NCI-H510A treated with DMSO at 0.1 percent for 48 hours (cell line): ENCODE results near the gene PANK2.
"Not testable (repeated sequence)": the region's sequence is repeated elsewhere in the genome, so short reads cannot be mapped to it uniquely, and the experiment has no call there.

Experiments
- DNase-seq: peaks from one replicate; lab custom pipeline; 2025; lab: John Stamatoyannopoulos, UW

Gene PANK2

GRCh38 chr20:3901028-3901705, 12.0 kb downstream of the PANK2 start:
- no peak for DNase-seq

- no peak for DNase-seq
These were observed 12.7 kb downstream of the PANK2 start for GRCh38 chr20:3901706-3902440.

GRCh38 chr20:3902446-3902845, 13.3 kb downstream of the PANK2 start:
- no peak for DNase-seq

DNA sequence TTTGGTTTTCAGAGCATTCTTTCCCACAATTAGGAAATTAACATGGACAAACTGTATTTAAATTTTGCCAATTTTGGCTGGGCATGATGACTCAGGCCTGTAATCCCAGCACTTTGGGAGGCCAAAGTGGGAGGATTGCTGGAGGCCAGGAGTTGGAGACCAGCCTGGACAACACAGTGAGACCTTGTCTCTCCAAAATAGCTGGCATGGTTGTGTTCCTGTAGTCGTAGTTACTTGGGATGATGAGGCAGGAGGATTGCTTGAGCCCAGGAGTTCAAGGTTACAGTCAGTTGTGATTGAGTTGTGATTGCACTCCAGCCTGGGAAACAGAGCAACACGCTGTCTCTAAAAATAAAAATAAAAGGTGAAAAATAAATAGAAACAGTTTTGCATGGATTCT, 15.0 kb downstream of the PANK2 start:
- DNase-seq: no peak

- no peak for DNase-seq
These were observed 15.7 kb downstream of the PANK2 start for GRCh38 chr20:3904857-3905256.

- not testable (repeated sequence) for DNase-seq
These were observed 17.8 kb downstream of the PANK2 start for GRCh38 chr20:3906744-3907721.

- DNase-seq: no peak
These were observed 19.5 kb downstream of the PANK2 start for GRCh38 chr20:3908667-3909066.

DNA sequence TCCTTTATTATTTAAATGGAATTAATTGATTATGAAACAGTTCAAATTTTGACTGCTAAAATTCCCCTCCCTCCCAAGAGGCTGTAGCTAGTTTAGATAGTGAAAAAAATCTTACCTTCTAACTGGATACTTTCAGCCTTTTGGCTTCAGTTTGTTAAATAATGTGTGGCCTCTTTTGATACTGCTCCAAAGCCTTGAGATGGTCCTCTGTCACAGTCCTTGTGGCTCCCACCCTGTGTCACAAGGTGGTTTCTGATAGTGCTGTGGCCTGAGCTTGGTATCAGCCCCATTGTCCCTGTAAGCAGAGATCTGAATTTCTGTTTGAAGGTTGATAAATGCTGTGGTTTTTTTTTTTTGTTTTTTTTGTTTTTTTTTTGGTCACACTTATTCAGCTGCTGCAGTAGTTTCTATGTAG, 20.8 kb downstream of the PANK2 start:
- no peak for DNase-seq

DNA sequence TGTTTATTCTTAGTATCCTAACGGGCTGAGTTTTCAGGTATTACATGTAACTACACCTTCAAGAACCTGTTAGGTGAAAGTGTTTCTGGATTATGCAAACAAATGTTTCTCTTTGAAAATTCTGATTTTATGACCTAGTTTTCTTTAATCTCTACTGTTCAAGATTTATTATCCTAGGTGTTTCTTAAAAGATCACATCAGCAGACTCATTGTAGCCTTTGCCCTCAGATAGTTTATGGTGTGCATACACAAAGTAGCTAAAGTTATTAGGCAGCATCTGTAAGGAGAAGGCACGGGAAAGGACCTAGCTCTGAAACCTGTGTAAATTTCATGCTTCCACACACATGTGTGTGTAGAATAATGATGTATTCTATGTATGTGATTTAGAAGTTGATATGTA, 21.7 kb downstream of the PANK2 start:
- no peak for DNase-seq

- peak; percentile 72 for DNase-seq
These were observed 22.8 kb downstream of the PANK2 start for GRCh38 chr20:3911956-3912355.

GRCh38 chr20:3914446-3914845, 25.3 kb downstream of the PANK2 start:
- DNase-seq: no peak

- no peak for DNase-seq
These were observed 26.5 kb downstream of the PANK2 start for GRCh38 chr20:3915691-3916090.

GRCh38 chr20:3916364-3916763, 27.2 kb downstream of the PANK2 start:
- no peak for DNase-seq

- no peak for DNase-seq
These were observed 30.2 kb downstream of the PANK2 start for GRCh38 chr20:3919352-3919751.

- no peak for DNase-seq
These were observed 33.2 kb downstream of the PANK2 start for GRCh38 chr20:3922223-3922982.

DNA sequence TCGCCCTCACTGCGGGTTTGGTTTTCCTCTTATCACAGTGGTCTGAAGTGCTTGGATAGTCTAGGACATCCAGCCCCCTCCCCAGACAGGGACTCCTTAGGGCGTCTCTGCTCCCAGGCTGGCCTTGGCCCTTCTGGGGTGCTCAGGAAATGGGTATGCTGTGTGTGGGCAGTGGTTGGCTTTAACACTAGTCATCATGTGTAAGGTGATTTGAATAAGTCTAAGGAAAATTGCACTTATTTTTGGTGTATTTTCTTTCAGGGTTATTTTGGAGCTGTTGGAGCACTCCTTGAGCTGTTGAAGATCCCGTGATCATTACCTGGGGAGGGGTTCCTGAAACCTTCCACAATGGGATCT, 33.8 kb downstream of the PANK2 start:
- DNase-seq: no peak

DNA sequence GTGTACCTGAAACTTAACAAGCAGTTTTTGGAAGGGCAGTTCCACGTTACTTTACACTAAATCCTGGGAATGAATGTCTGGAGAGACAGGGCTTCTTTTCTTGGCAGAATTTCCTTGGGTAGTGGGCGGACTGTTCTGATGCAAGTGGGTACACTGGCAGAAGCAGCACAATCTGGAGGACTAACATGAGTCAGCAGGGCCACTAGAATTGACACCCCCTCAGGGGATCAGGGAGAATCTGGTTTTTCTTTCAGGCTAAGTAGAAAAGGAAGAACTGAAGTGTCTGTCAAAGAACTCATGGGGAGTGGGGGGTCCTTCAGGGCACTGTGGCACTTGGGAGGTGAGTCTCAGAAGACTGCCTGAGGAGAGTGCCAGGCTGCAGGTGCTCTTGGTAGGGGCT, 34.6 kb downstream of the PANK2 start:
- no peak for DNase-seq

- DNase-seq: no peak
These were observed 35.3 kb downstream of the PANK2 start for GRCh38 chr20:3924304-3925112.

- DNase-seq: no peak
These were observed 36.0 kb downstream of the PANK2 start for GRCh38 chr20:3925113-3925695.

DNA sequence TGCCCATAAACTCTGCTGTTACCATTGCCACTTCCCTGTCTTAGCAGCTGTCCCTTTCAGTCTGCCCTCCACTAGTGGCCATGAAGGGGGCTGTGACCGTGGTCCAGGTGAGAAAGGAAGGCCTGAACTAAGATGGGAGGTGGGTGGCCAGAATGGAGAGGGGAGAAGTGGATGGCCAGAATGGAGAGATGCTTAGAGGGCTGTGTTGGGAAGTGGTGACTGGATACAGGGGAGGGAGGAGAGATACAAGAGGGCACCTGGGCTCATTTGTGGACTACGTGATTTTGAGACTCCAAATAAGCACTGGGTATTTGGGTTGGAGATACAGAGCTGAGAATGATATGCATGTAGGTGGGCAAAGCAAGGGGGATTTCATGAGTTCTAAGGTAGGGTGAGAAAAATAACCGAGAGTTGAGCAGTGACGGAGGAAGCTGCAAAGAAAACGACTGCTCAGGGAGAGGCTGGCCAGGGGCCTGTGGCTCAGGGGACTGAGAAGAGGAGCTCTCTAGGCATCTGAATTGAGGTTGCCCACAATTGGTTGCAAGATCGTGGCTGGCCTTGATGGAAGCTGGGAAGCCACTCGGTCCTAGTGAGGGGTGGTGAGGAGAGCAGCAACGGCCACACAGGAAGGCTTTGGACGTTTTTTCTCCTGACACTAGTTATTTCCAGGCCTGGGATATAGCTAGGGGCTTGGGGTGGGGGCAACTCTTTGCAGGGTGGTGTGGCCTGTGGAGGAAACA, 36.9 kb downstream of the PANK2 start:
- DNase-seq: no peak
